ENCODE data around the gene BMP2. TPM values are rescaled to one million over a fixed set of nuclear protein-coding genes. Genes with fewer than 3 reads are reported as not detected.

Gene BMP2
- total and polyA plus RNA-seq, 2 experiments from 2014 or later: 0.73 to 1.0 TPM

DNA sequence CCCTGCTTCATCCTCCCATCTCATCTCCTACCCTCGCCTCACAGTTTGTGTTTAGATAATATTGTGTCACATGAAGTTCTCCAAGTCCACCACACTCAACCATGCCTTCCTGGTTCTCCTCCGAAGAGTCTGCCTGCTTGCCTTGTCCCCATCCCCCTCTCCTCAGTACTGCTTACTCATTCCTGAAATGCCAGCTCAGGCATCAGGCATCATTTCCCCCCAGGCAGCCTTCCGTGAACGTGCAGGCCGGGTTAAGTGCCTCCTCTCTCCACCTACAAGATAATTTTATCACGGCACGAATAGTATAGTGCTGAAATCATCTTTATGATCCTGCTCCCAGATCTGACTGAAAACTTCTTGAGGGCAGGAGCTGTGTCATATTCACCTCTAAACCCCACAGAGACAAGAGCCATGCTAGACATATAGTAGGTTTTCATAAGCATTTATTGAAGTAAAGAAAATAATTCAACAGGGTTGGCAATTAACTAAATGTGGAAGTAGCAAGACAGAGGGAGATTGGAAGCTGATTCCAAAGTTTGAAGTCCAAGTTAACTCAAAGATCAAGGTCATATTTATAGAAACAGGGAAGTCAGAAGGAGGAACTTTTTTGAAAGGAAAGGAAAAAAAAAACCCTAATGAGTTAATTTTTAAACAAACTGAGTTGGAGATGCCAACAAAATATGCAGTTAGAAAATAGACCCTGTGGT lies 48.7 kb upstream of the BMP2 start:
- H3K27ac Mint-ChIP-seq: no peak overlapping the region
- no peak overlapping the region for H2AFZ ChIP-seq
- H4K20me1 ChIP-seq (replicated peaks; ENCODE audit: insufficient read depth): no peaks in the 10 kb centered on the region
- no peaks in the 10 kb centered on the region for H3K79me2 ChIP-seq (replicated peaks; ENCODE audit: insufficient read depth)
- TF ChIP-seq, protein P1, sequence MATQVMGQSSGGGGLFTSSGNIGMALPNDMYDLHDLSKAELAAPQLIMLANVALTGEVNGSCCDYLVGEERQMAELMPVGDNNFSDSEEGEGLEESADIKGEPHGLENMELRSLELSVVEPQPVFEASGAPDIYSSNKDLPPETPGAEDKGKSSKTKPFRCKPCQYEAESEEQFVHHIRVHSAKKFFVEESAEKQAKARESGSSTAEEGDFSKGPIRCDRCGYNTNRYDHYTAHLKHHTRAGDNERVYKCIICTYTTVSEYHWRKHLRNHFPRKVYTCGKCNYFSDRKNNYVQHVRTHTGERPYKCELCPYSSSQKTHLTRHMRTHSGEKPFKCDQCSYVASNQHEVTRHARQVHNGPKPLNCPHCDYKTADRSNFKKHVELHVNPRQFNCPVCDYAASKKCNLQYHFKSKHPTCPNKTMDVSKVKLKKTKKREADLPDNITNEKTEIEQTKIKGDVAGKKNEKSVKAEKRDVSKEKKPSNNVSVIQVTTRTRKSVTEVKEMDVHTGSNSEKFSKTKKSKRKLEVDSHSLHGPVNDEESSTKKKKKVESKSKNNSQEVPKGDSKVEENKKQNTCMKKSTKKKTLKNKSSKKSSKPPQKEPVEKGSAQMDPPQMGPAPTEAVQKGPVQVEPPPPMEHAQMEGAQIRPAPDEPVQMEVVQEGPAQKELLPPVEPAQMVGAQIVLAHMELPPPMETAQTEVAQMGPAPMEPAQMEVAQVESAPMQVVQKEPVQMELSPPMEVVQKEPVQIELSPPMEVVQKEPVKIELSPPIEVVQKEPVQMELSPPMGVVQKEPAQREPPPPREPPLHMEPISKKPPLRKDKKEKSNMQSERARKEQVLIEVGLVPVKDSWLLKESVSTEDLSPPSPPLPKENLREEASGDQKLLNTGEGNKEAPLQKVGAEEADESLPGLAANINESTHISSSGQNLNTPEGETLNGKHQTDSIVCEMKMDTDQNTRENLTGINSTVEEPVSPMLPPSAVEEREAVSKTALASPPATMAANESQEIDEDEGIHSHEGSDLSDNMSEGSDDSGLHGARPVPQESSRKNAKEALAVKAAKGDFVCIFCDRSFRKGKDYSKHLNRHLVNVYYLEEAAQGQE (IDR thresholded peaks at IDR 0.05; ENCODE audit: unreplicated experiment): no peak
- TF ChIP-seq ZNF114 (CRISPR knock-in tag; IDR thresholded peaks at IDR 0.05) (no peak), EZH2 (IDR thresholded peaks at IDR 0.05; ENCODE audit: low read depth, unreplicated experiment) (no peak), ZNF331 (CRISPR knock-in tag; IDR thresholded peaks at IDR 0.05; ENCODE audit: low read depth) (no peak), STAT1 (IDR thresholded peaks at IDR 0.05; ENCODE audit: unreplicated experiment) (no peak), CREB1 (CRISPR knock-in tag; IDR thresholded peaks at IDR 0.05; ENCODE audit: low read depth) (no peak), JUNB (IDR thresholded peaks at IDR 0.05; ENCODE audit: unreplicated experiment) (no peak), POLR2AphosphoS5 (IDR thresholded peaks at IDR 0.05; ENCODE audit: low read depth) (no peak), NANOG (IDR thresholded peaks at IDR 0.05; ENCODE audit: borderline replicate concordance) (no peak), EZH2phosphoT487 (IDR thresholded peaks at IDR 0.05; ENCODE audit: unreplicated experiment) (no peak)
- TF ChIP-seq, protein P2, sequence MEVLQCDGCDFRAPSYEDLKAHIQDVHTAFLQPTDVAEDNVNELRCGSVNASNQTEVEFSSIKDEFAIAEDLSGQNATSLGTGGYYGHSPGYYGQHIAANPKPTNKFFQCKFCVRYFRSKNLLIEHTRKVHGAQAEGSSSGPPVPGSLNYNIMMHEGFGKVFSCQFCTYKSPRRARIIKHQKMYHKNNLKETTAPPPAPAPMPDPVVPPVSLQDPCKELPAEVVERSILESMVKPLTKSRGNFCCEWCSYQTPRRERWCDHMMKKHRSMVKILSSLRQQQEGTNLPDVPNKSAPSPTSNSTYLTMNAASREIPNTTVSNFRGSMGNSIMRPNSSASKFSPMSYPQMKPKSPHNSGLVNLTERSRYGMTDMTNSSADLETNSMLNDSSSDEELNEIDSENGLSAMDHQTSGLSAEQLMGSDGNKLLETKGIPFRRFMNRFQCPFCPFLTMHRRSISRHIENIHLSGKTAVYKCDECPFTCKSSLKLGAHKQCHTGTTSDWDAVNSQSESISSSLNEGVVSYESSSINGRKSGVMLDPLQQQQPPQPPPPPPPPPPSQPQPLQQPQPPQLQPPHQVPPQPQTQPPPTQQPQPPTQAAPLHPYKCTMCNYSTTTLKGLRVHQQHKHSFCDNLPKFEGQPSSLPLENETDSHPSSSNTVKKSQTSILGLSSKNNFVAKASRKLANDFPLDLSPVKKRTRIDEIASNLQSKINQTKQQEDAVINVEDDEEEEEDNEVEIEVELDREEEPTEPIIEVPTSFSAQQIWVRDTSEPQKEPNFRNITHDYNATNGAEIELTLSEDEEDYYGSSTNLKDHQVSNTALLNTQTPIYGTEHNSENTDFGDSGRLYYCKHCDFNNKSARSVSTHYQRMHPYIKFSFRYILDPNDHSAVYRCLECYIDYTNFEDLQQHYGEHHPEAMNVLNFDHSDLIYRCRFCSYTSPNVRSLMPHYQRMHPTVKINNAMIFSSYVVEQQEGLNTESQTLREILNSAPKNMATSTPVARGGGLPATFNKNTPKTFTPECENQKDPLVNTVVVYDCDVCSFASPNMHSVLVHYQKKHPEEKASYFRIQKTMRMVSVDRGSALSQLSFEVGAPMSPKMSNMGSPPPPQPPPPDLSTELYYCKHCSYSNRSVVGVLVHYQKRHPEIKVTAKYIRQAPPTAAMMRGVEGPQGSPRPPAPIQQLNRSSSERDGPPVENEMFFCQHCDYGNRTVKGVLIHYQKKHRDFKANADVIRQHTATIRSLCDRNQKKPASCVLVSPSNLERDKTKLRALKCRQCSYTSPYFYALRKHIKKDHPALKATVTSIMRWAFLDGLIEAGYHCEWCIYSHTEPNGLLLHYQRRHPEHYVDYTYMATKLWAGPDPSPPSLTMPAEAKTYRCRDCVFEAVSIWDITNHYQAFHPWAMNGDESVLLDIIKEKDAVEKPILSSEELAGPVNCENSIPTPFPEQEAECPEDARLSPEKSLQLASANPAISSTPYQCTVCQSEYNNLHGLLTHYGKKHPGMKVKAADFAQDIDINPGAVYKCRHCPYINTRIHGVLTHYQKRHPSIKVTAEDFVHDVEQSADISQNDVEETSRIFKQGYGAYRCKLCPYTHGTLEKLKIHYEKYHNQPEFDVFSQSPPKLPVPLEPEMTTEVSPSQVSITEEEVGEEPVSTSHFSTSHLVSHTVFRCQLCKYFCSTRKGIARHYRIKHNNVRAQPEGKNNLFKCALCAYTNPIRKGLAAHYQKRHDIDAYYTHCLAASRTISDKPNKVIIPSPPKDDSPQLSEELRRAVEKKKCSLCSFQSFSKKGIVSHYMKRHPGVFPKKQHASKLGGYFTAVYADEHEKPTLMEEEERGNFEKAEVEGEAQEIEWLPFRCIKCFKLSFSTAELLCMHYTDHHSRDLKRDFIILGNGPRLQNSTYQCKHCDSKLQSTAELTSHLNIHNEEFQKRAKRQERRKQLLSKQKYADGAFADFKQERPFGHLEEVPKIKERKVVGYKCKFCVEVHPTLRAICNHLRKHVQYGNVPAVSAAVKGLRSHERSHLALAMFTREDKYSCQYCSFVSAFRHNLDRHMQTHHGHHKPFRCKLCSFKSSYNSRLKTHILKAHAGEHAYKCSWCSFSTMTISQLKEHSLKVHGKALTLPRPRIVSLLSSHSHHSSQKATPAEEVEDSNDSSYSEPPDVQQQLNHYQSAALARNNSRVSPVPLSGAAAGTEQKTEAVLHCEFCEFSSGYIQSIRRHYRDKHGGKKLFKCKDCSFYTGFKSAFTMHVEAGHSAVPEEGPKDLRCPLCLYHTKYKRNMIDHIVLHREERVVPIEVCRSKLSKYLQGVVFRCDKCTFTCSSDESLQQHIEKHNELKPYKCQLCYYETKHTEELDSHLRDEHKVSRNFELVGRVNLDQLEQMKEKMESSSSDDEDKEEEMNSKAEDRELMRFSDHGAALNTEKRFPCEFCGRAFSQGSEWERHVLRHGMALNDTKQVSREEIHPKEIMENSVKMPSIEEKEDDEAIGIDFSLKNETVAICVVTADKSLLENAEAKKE (CRISPR knock-in tag; IDR thresholded peaks at IDR 0.05): no peak
- TF ChIP-seq, protein P3, sequence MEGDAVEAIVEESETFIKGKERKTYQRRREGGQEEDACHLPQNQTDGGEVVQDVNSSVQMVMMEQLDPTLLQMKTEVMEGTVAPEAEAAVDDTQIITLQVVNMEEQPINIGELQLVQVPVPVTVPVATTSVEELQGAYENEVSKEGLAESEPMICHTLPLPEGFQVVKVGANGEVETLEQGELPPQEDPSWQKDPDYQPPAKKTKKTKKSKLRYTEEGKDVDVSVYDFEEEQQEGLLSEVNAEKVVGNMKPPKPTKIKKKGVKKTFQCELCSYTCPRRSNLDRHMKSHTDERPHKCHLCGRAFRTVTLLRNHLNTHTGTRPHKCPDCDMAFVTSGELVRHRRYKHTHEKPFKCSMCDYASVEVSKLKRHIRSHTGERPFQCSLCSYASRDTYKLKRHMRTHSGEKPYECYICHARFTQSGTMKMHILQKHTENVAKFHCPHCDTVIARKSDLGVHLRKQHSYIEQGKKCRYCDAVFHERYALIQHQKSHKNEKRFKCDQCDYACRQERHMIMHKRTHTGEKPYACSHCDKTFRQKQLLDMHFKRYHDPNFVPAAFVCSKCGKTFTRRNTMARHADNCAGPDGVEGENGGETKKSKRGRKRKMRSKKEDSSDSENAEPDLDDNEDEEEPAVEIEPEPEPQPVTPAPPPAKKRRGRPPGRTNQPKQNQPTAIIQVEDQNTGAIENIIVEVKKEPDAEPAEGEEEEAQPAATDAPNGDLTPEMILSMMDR (conservative IDR thresholded peaks at IDR 0.05; ENCODE audit: low read depth in 2 of 2): no peak
- TF ChIP-seq, protein P4, sequence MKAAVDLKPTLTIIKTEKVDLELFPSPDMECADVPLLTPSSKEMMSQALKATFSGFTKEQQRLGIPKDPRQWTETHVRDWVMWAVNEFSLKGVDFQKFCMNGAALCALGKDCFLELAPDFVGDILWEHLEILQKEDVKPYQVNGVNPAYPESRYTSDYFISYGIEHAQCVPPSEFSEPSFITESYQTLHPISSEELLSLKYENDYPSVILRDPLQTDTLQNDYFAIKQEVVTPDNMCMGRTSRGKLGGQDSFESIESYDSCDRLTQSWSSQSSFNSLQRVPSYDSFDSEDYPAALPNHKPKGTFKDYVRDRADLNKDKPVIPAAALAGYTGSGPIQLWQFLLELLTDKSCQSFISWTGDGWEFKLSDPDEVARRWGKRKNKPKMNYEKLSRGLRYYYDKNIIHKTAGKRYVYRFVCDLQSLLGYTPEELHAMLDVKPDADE (IDR thresholded peaks at IDR 0.05): no peak
- no peak overlapping the region for H3K27ac ChIP-seq (ENCODE audit: low read depth)
- H3K4me2 ChIP-seq: no peak overlapping the region
- no peaks in the 10 kb centered on the region for H3K4me1 ChIP-seq (ENCODE audit: insufficient read depth)
- peaks cover 7% of the 10 kb centered on the region for H3K9me2 ChIP-seq (ENCODE audit: insufficient read depth)
- peaks cover 2% of the 10 kb centered on the region for H3K27me3 Mint-ChIP-seq (ENCODE audit: insufficient read depth, low read depth, poor library complexity)
- H3K4me3 ChIP-seq: no peak overlapping the region
- DNase-seq (ENCODE audit: low spot score) (peak; percentile 16), ATAC-seq (no peak)
- H3F3A ChIP-seq (replicated peaks; ENCODE audit: low read depth): no peaks in the 10 kb centered on the region
- no peaks in the 10 kb centered on the region for H3K36me3 ChIP-seq (ENCODE audit: insufficient read depth)
- no peaks in the 10 kb centered on the region for H3K27me3 ChIP-seq (ENCODE audit: insufficient read depth)
- H3K4me3 Mint-ChIP-seq: no peak overlapping the region
- H3K36me3 Mint-ChIP-seq (ENCODE audit: low read depth): no peaks in the 10 kb centered on the region
- peaks cover 5% of the 10 kb centered on the region; the same call in 2 of the 3 replicates for H3K4me1 Mint-ChIP-seq
- peaks cover 5% of the 10 kb centered on the region; the same call in 2 of the 3 replicates for H3K9me3 Mint-ChIP-seq
